Mesodermal cell (in vitro differentiated cells): ENCODE results near the gene TNK1.

Source experiments
- H3K27ac ChIP-seq: 2 replicates; pipeline ENCODE4 v1.7.0; 2013; ENCODE audit warnings: mild to moderate bottlenecking, low read depth, low read length, moderate library complexity; ENCODE audit not compliant: severe bottlenecking
- H3K36me3 ChIP-seq: 2 replicates; pipeline ENCODE4 v1.7.1; 2013; ENCODE audit warnings: mild to moderate bottlenecking, low read length, moderate library complexity; ENCODE audit not compliant: control insufficient read depth, insufficient read depth
- H3K4me1 ChIP-seq: one replicate; pipeline ENCODE4 v1.7.1; 2013; ENCODE audit warnings: mild to moderate bottlenecking, low read length; ENCODE audit not compliant: insufficient read depth, control insufficient read depth, poor library complexity, severe bottlenecking
- H3K4me3 ChIP-seq: 2 replicates; pipeline ENCODE4 v1.7.0; 2013; ENCODE audit warnings: low read length, control low read depth, mild to moderate bottlenecking; ENCODE audit not compliant: insufficient read depth, poor library complexity, severe bottlenecking; ENCODE audit errors: extremely low read depth
- H3K9me3 ChIP-seq: 2 replicates; pipeline ENCODE4 v1.7.1; 2013; ENCODE audit warnings: mild to moderate bottlenecking, low read length, moderate library complexity; ENCODE audit not compliant: control insufficient read depth
- WGBS, 2 experiments: methylation state at CpG; one replicate each; pipeline ENCODE4 v1.1.5; 2013; ENCODE audit warnings: missing lambda C conversion rate in 2 of 2; ENCODE audit not compliant: insufficient coverage in 2 of 2; 5-methylcytosine and 5-hydroxymethylcytosine counted together

The TNK1 gene

DNA sequence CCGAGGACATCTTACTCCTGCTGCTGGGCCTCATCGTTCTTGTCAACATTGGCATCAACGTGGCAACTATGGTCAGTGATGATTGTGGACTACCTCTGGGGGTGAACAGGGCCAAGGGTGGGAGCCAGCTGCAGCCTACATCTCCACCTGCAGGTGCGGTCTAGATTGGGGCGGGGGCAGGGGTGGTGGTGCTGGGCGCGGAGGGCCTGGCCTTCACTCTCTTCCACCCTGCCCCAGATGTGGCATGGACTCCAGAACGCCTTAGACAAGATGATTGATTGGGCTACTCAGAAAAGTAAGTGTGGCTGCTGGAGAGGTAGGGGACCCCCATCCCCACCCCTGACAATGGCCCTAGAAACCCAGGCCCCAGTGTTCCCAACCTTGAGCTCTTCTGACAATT is 44.9 kb downstream of the TNK1 start:
- no peak overlapping the region for H3K27ac ChIP-seq
- H3K36me3 ChIP-seq, result no peaks in the 10 kb centered on the region
- 71 to 82% methylated on average over 3 to 4 of the region's 8 CpGs for WGBS, 2 experiments
- no peaks in the 10 kb centered on the region for H3K4me1 ChIP-seq
- no peaks in the 10 kb centered on the region for H3K9me3 ChIP-seq
- H3K4me3 ChIP-seq, result no peak overlapping the region

DNA sequence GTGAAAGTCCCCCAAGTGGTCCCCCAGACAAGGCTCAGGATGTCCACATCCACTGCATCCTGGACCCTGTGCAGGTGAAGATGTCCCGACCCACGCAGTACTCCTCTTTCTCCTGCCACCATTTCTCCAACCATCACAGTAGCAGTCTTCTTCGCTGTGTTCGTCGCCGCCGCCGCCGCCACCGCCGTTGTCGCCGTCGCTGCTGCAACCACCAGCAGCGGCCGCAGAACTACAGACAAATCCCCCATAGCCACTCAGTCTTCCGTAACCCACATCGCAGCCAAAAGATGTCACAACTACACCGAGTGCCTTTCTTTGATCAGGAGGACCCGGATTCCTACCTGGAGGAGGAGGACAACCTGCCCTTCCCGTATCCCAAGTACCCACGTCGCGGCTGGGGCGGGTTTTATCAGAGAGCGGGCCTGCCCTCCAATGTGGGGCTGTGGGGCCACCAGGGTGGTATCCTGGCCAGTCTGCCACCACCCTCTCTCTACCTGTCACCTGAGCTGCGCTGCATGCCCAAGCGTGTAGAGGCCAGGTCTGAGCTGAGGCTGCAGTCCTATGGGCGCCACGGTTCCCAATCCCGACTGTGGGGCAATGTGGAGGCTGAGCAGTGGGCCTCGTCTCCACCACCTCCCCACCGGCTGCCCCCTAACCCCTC is 45.4 kb downstream of the TNK1 start:
- H3K4me3 ChIP-seq, result no peak overlapping the region
- no peaks in the 10 kb centered on the region for H3K36me3 ChIP-seq
- H3K4me1 ChIP-seq, result no peaks in the 10 kb centered on the region
- 94 to 96% methylated on average over 33 of the region's 33 CpGs for WGBS, 2 experiments
- H3K9me3 ChIP-seq, result no peaks in the 10 kb centered on the region
- no peak overlapping the region for H3K27ac ChIP-seq

DNA sequence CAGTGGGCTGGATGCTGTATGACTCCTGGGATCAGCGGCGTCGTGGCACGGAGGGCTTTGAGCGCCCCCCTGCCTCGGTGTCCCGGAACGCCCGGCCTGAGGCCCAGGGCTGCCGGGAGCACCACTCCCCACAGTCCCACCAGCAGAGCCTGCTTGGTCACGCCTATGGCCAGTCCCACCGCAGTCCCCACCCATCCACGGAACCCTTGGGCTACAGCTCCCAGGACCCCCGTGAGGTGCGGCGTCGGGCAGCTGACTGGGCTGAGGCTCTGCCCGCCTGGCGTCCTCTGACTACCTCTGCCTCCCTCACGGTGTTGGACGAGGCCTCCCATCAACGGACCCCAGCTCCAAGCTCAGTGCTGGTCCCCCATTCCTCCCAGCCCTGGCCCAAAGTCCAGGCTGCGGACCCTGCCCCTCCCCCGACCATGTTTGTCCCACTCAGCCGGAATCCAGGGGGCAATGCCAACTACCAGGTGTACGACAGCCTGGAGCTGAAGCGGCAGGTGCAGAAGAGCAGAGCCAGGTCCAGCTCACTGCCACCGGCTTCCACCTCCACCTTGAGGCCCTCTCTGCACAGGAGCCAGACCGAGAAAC is 46.1 kb downstream of the TNK1 start:
- no peaks in the 10 kb centered on the region for H3K36me3 ChIP-seq
- H3K4me1 ChIP-seq, result no peaks in the 10 kb centered on the region
- no peak overlapping the region for H3K27ac ChIP-seq
- H3K9me3 ChIP-seq, result no peaks in the 10 kb centered on the region
- 92 to 94% methylated on average over 24 to 29 of the region's 29 CpGs for WGBS, 2 experiments
- no peak overlapping the region for H3K4me3 ChIP-seq

DNA sequence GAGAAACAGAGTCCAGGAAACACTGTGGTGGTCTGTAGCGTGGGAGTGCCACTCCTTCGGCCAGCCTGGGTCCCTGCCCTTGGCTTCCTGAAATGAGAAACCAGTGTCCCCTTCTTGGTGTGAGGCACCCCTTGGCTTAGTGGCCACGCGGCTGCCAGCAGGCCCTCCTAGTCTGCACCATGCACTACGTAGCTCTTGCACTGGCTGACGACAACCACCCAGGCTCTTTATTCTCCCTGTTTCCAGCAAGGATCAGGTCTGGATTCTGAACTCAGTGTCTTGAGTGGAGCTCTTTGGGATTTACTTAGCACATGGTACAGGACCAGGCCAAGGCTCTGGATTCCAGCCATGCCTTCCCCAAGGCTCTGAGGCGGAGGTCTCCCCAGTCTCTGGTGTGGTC is 46.7 kb downstream of the TNK1 start:
- 91 to 95% methylated on average over 4 of the region's 7 CpGs for WGBS, 2 experiments
- H3K4me1 ChIP-seq, result no peaks in the 10 kb centered on the region
- no peaks in the 10 kb centered on the region for H3K36me3 ChIP-seq
- H3K4me3 ChIP-seq, result no peak overlapping the region
- no peaks in the 10 kb centered on the region for H3K9me3 ChIP-seq
- no peak overlapping the region for H3K27ac ChIP-seq

DNA sequence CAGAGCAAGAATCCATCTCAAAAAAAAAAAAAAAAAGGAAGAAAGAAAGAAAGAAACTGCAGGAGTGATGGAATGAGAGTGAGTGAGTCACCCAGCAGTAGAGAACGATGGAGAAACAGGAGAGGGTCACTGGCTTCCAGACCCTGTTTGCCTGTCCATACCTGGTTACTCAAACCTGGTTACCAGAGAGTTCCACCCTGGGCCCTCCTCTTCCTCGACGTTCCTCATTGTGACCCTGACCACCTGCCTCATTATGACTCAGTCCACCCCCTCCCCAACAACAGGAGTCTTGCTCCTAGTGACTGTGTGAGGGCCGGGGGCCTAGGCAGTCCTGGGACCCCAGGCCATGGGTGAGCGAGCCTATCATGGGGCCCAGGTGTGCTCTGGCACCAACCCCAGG is 47.7 kb downstream of the TNK1 start, which contains the start of gene SPEM3:
Gene SPEM3 (plus strand): TSS at position 301 of the 400 bp plus-strand sequence. CDS start 46 bp downstream, at position 347.
- no peaks in the 10 kb centered on the region for H3K36me3 ChIP-seq
- no peak within 1 kb of the TSS for H3K27ac ChIP-seq
- no peaks in the 10 kb centered on the region for H3K9me3 ChIP-seq
- WGBS, 2 experiments, result 71 to 77% methylated on average over 2 to 5 of the region's 5 CpGs
- H3K4me3 ChIP-seq, result no peak within 1 kb of the TSS
- no peaks in the 10 kb centered on the region for H3K4me1 ChIP-seq

DNA sequence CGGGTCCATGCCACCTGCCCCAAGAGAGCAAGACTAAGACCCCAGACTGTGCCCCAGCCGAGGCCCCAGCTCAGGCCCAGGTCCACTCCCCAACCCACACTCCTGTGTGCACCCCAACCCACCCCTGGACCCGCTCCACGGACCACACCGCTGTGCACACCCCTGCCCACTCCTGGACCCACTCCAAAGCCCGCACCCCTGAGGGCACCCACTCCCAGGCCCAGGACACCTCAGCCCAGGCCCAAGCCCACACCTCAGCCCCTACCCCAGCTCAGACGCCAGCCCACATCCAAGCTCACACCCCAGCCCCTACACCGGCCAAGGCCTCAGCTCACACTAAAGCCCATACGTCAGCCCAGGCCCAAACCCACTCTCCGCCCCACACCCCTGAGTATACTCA is 48.8 kb downstream of the TNK1 start:
- 98% methylated on average over 4 to 10 of the region's 10 CpGs for WGBS, 2 experiments
- Histone ChIP-seq H3K36me3 (no peaks in the 10 kb centered on the region), H3K4me1 (no peaks in the 10 kb centered on the region), H3K27ac (no peak overlapping the region), H3K9me3 (no peaks in the 10 kb centered on the region), H3K4me3 (no peak overlapping the region)

DNA sequence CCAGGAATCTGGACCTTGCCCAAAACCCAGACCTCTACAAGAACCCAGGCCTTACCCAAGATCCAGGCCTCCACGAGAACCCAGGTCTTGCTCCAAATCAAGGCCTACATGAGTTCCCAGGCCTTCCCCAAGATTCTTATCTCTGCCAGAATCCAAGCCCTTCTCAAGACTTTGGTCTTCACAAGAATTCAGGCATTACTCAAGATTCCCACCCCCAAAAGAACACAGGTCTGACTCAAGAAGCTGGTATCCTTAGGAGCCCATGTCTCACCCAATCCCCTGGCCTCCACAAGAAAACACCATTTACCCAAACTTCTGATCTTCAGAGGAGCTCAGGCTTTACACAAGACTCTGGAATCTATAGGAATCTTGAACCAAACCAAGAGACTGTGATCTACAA is 50.3 kb downstream of the TNK1 start:
- Histone ChIP-seq H3K36me3 (no peaks in the 10 kb centered on the region), H3K27ac (no peak overlapping the region), H3K4me1 (no peaks in the 10 kb centered on the region), H3K4me3 (no peak overlapping the region), H3K9me3 (no peaks in the 10 kb centered on the region)
- WGBS, 2 experiments, result 100% methylated on average over 1 of the region's 1 CpG

DNA sequence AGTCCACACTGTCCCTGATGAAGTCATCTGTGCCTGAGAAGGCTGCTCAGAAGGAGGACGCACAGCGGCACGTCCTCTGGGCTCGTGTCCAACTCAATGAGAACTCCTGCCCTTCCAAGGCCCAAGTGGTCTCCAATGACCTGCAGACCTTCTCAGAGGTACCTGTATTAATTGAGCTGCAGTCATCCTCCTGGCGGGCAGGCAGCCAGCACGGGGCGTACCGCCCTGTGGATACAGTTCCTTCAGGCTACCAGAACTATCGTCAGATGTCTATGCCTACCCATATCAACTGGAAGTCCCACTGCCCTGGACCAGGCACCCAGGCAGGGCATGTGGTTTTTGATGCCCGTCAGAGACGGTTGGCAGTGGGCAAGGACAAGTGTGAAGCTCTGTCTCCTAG is 51.4 kb downstream of the TNK1 start:
- WGBS, 2 experiments, result 93 to 94% methylated on average over 11 of the region's 11 CpGs

DNA sequence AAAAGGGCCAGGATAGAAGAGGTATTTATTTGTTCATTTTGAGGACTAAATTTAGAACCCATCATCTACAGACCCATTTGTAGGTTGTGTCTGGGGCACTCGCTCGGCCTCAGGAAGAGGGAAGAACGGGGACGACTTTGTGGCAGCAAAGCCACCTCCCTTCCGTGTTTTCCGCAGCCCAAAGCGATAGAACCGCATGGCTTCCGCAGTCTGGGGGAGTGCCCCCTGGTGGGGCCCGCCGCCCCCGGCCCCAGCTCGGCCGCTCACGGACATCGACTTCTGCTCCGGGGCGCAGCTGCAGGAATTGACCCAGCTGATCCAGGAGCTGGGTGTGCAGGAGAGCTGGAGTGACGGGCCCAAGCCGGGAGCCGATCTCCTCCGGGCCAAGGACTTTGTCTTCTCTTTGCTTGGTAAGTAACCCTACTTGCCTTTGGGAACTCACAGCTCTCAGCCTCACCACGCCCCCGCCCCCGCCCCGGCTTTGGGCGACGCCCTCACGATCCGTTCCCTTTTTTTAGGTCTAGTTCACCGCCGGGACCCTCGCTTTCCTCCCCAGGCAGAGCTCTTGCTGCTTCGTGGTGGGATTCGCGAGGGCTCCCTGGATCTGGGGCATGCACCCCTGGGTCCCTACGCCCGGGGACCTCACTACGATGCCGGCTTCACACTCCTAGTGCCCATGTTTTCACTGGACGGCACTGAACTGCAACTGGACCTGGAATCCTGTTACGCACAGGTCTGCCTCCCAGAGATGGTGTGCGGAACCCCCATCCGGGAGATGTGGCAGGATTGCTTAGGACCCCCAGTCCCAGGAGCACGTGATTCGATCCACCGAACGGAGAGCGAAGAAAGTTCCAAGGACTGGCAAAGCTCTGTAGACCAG is 55.0 kb downstream of the TNK1 start:
- peaks cover 10% of the 10 kb centered on the region for H3K4me1 ChIP-seq
- H3K27ac ChIP-seq, result peak overlapping the region; percentile 36
- WGBS, 2 experiments, result 8% methylated on average over 45 to 49 of the region's 49 CpGs

More for the DNA sequence above, 51.4 kb downstream of the TNK1 start:
- Histone ChIP-seq H3K4me3 (no peak overlapping the region), H3K9me3 (no peaks in the 10 kb centered on the region), H3K36me3 (no peaks in the 10 kb centered on the region), H3K27ac (no peak overlapping the region), H3K4me1 (no peaks in the 10 kb centered on the region)

DNA sequence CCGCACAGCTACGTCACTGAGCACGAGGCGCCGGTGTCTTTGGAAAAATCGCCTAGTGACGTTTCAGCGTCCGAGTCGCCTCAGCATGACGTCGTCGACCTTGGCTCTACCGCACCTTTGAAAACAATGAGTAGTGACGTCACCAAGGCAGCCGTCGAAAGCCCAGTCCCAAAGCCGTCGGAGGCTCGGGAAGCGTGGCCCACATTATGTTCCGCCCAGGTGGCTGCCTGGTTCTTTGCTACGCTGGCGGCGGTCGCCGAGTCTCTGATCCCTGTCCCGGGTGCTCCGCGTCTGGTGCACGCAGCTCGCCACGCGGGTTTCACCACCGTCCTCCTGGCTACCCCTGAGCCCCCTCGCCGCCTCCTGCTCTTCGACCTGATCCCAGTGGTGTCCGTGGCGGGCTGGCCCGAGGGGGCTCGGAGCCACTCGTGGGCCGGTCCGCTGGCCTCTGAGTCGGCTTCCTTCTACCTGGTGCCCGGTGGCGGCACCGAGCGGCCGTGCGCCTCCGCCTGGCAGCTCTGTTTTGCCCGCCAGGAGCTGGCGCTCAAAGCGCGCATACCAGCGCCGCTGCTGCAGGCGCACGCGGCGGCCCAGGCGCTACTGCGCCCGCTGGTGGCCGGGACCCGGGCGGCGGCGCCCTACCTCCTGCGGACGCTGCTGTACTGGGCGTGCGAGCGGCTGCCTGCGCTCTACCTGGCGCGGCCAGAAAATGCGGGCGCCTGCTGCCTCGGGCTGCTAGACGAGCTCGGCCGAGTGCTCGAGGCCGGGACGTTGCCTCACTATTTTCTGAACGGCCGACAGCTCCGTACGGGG is 55.9 kb downstream of the TNK1 start:
- H3K9me3 ChIP-seq, result no peaks in the 10 kb centered on the region
- H3K4me3 ChIP-seq, result peak overlapping the region; percentile 52
- peaks cover 15% of the 10 kb centered on the region for H3K4me1 ChIP-seq
- 3 to 5% methylated on average over 77 to 91 of the region's 92 CpGs for WGBS, 2 experiments
- no peaks in the 10 kb centered on the region for H3K36me3 ChIP-seq
- H3K27ac ChIP-seq, result peak overlapping the region; percentile 45

More for the DNA sequence above, 55.0 kb downstream of the TNK1 start:
- Histone ChIP-seq H3K4me3 (peak overlapping the region; percentile 52), H3K9me3 (no peaks in the 10 kb centered on the region), H3K36me3 (no peaks in the 10 kb centered on the region)
